Measurements from ENCODE around the gene KYNU.
"Not testable (repeated sequence)": the region's sequence is repeated elsewhere in the genome, so short reads cannot be mapped to it uniquely, and the experiment has no call there.

Gene KYNU

DNA sequence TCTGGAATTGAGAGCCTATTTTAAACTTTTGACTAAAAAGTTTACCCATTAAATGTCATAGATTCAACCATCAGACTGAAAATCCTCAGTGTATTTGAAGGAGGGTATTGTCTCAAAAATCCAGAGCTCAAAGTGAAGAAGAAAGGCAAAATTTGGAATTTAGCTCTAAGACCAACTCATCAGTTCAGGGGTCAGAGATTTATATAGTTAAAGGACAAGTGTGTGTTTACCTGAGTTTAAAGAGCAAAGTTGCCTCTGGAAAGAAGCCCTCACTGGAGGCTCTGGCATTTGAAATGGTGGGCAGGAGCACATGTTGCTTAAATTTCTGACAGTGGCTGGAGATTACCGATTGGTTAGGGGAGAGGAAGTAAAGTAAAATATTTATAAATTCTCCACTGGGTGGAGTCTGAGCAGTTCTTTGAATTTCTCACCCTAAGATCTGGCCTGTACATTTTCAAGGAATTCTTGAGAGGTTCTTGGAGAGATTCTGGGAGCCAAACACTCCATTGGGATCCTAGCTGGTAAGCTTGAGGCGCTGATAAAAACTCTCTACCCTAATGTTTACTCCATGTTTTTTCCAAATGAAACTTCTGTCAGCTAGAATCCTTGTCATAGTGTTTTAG is at the start of gene KYNU:
KYNU (plus strand) TSS at position 449 of the 623 bp plus-strand sequence. CDS start 7,704 bp downstream, outside the sequence.
- DNase-seq, result no peak

DNA sequence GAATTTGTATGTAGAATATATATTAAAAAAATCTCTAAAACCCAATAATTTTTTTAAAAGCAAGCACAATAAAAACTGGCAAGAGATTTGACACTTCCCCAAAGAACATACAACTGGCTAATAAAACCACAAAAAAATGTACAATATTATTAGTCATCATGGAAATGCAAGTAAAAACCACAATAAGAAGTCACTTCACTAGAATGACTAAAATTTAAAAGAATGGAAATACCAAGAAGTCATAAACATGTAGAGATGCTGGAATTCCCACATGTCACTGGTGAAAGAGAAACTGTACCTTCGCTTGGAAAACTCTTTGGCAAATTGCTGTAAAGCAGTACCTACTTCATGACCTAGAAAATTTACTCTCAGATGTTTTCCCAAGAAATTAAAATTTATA is 43.4 kb upstream of the KYNU start:
- DNase-seq, result no peak

DNA sequence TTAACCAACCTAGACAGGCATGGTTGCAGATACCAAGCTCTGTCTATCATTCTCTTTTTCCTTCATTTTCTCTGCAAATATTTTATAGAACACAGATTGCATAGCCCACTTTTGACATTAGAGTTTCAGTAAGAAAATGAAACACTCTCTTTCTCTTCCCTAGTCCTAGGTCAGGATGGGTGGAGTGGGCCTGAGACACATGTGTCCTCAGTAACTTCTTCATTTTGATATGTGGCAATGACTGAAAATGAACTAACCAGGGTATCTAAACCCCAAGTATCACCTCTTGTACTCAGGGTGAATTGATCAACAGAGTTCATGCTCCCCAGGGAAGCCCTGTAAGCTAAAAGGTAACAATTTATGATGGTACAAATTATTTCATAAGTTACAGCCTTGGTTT is 37.0 kb upstream of the KYNU start:
- no peak for DNase-seq

DNA sequence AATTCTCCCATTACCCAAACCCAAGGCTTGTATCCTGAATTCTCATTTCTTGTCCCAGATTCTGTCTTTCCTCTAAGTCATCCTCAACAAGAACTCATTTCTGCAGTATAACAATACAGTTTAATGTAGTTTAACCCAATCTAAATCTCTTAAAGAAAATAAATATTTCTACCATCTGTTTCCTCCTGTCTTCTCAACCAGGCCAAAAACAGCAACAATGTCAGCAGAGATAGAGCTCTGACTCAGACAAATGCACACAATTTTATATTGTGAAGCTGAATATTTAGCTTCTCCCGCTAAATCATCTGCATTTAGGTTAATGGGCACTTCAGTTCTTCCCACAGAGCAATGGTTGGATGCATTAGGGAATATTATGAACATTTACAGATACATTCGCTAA is 35.7 kb upstream of the KYNU start:
- DNase-seq, result no peak

DNA sequence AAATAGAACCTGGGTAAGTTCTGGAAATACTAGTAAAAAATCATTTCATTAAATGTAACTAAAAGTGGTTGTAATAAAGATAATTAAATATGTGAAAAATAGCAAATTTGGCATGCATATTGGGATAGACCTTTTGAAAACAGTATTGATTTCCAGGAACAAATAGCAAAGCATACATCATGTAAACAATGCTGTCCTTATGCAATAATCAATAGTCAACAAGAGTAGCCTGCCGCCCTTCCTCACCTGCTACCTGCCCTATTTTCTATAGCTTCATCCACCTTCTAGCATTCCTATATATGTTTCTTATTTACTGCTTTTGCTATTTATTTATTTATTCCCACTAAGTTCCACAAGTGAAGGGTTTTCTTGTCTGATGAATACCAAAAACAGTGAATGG is 35.1 kb upstream of the KYNU start:
- DNase-seq, result no peak

DNA sequence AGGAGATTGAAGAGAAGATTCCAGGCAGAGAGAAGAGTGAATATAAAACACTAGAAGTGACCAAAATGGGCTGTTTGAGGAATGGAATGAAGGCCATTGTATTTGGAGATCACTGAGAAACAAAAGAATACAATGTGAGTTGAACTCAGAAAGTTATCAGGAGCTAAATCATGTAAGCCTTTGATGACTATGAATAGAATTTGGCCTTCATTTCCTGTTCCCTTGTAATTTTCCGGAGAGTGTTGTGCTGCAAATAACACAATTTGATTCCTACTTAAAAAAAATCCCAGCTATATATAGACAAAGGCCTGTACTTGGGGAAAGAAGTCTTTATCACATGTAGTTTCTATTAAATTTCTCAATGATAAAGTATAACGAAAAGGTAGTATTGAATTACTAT is 33.7 kb upstream of the KYNU start:
- no peak for DNase-seq

DNA sequence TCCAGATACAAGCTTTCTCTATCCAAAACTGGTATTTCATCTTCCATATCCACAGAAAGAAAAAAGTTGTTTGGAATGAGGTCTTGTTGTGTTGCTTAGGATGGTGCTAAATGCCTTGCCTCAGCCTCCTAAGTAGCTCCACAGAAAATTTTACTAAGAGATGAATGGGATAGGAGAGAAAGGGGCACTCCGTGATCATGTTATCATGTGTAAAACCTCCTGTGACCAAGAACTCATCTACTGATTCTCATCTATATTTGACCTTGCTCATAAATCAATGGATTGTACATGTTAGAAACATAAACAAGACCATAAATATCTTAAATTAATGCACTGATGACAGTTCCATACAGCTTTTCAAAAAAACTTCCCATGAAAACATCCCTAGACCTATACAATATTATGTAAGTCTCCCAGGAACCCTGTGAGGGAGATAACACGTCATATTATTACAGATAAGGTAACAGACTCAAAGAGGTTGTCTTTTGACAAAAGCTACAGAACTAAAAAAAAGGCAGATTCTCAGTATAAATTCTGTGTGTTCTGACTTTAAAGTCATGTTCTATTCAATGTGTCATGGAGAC is 29.3 kb upstream of the KYNU start:
- no peak for DNase-seq

DNA sequence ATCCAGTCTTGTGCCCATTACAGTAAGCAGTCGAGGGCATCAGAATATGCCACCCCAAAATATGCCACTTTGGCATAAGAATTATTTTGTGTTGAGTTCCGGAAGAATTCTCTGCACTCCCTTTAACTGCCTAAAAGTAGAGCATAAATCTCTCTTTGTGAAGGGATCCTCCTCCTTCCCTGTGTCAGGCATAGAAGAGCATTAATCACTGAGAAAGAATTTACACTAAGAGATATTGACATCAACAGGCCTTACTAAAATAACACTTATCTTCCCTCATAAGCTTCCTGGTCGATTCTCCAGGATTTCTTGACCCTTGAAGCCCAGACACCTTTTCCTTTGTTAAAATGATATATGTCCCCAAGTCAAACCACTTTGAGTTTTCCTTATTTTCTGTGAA is 27.6 kb upstream of the KYNU start:
- DNase-seq, result no peak

DNA sequence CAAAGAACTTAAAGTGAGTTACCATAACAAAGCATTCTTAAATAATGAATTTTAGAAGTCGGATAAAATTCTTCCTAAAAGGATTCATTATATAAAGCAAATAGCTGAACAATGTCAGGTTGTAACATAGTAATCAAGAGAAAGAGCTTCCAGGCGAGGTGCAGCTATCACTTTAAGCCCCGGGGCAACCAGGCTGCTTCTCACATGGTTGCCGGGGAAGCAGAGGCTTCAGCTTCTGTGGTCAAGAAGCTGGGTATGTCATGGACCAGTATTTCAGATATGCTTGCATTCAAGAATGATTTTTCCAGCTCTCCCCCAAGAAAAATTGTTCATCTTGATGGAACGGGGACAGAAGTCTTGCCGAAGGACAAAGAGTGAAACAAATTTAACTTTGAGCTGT is 23.6 kb upstream of the KYNU start:
- no peak for DNase-seq

DNA sequence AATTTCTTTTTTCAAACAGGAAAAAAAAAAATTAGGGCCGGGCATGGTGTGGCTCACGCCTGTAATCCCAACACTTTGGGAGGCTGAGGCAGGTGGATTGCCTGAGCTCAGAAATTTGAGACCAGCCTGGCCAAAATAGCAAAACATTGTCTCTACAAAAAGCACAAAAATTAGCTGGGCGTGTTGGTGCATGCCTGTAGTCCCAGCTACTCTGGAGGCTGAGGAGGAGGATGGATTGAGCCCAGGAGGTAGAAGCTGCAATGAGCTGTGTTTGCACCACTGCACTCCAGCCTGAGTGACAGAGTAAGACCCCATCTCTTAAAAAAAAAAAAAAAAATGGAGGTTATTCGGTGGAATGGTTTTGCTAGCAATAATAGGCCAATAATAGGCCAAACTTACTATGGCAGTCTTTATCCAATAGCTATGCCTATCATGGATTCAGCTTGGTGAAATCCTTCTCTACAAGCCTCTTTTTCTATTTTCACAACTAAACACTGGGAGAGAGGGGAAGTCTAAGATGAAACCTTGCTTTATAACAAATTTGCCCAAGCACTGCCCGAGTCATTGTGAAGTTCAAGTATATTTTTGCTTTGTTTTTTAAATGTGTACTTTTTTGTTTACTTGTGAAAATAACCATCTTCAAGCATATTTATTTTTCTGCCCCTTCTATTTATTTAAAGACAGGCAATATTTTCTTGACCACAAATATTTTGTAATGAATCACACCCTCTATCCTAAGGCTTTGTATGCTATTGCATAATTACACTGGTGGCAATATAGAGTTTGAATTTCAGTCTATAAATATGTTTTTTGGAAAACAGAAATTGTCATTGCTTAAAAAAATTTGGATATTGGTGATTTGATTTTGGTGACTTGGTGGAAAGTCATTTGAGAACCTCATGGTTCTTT is 20.0 kb upstream of the KYNU start:
- DNase-seq, result no peak

DNA sequence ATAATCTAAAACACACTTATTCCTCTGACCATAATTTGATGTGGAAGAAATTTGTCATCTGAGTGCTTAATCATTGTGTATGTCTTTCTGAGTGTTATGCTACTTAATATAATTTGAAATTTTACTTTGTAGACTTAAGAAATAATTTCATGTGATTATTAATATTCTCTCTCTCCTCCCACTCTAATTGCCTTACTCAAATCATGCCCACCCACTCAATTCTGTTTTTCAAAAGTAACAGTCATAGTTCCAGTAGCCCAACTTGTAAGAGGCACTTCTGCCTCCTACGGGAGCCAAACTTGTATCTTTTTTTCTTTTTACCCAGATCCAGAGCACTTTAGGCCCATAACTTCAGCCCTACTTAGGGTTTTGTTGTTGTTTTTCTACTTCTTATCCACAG is 18.5 kb upstream of the KYNU start:
- no peak for DNase-seq

DNA sequence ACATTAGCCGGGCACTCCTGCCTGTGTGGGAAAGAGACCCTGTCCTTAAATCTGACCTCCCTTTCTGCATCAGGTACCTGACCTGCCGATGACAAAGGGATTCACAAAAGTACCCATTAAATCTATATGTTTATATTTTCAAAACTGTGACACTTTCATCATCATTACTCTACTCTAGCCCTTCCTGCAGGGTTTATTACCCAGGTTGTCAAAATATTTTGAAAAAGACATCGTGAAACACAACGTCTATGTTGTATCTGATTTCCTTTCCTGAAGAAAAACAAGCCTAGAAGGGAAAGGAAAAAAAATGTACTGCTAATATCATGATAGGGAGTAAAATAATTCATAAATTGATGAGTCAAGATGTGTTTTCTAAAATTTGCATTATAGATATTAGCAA is 15.2 kb upstream of the KYNU start:
- DNase-seq, result no peak

DNA sequence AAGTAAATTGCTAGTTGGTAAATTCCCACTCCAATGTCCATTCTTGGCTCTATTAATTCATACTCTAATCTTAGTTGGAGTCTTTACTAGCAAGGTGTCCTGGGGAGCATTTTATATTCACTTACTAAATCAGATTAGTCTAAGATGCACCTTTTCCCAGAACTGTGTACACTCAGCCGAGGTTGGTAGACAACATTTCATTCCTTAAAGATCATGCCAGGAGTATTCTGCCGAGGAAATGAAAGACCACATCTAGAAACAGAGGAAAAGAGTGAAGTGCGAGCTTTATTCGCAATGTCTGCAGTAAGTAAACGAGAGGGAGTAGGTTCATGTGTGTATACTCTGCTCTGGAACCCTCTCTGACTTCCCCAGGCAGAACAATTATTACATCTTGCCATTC is 14.6 kb upstream of the KYNU start:
- no peak for DNase-seq

DNA sequence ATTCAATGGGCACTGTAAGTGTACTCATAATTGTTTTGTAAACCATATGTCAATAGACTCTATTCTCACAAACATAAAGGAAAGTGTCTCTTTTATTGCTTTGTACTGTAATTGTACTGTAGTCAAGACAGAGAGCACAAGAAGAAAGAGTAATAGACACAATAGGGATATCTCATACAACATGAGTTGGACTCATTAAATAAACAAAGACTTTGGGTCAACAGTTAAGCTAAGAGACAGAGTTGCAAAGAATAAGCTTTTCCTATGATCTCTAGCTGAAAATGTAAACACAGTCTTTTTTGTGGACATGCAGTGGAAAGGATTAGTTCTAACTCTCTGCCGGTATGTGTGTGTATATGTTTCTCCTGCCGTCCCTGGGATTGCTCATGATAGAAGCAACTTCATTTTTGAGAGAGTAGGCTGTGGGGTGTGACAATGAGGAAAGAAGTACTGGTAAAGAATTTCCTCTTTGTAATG is 13.9 kb upstream of the KYNU start:
- DNase-seq, result no peak

DNA sequence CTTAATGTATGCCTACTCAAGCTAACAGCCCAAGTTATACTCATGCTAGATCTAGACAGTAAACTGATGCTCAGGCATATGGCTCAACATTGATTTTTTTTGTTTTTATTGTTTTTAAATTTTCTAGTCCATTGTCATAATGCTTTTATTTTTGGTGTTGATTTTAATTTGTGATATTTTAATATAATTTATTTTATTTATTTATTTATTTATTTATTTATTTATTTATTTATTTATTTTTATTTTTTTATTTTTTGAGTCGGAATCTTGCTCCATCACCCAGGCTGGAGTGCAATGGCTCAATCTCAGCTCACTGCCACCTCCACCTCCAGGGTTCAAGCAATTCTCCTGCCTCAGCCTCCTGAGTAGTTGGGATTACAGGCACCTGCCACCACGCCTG is 12.9 kb upstream of the KYNU start:
- not testable (repeated sequence) for DNase-seq

DNA sequence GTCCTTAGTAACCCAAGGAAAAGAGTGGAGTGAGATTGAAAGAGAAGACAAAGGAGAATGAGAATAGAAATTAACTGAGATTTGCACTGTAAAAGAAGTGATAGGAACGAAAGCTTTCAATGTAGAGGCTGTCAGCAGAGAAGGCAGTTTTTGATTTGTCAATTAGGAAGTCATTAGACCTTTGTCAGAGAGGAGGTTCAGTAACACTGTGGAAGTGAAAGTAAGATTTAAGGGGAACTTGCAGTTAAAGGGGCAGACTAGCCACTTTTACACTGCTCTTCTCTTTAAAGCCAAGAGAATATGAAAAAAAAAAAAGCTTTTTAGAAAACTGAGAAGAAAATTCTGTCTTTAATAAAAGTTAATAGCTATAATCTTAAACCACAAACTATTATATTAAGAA is 11.5 kb upstream of the KYNU start:
- DNase-seq, result no peak

DNA sequence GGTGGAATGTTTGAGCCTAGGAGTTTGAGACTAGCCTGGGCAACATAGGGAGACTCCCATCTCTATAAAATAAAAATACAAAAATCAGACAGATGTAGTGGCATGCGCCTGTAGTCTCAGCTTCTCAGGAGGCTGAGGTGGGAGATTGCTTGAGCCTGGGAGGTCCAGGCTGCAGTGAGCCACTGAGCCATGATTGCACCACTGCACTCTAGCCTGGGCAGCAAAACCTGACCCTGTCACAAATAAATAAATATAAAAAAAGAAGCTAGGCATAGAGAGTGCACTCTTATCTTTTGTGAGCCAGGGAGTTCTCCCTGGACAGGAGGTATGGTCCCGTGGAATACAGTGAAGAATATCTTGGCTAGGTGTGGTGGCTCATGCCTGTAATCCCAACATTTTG is 11.0 kb upstream of the KYNU start:
- no peak for DNase-seq

DNA sequence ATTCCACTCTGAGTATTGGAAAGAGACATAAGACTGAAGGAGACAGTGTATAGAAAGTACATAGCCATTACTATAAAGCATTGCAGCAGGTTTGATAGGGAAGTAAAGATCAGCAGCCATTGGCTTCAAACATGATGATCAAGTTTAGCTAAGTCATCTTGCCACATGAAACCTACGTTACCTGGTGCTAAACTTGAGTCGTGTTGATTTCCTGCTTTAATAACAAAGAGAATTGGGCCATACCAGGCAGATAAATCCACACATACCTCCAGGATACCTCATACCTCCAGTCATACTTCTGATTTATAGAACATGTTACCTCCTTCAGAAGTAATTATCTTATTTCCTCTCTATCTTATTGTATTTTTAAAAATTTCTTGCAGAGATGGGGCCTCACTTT is 10.3 kb upstream of the KYNU start:
- no peak for DNase-seq

DNA sequence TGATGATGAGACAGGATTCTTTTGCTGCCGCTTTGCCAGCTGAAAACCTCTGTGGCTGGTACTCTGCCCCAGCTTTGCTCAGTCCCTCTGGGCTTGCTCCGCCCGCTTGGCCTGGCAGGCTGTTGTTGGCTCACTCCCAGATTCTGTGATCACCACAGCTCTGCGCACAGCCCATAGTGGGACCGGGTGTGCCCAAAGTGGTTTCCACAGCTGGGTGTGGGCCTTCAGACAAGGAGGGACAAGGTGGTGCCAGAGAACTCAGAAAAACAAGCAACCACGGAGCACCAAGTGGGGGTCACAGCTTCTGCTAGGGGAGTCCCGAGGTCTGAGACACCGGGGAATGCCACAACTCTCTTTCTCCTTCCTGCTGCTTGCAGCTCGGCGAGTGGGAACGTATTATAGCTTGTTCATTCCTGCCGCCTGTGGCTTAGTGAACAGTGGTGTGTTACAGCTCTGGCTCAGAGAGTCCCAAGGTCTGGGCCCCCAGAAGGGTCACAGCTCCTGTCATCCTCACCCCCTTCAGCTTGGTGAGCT is 9.2 kb upstream of the KYNU start:
- peak in 1 of 2 experiments; percentile 2 for DNase-seq

DNA sequence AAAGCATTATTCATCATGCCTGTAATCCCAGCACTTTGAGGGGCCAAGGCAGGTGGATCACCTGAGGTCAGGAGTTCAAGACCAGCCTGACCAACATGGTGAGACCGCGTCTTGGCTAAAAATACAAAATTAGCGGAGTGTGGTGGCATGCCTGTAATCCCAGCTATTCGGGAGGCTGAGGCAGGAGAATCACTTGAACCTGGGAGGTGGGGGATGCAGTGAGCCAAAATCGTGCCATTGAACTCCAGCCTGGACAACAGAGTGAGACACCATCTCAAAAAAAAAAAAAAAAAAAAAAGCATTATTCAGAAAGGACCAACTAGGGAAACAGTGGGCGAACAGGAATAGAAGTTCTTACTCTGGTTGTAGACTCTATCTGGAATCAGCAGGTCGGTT is 8.4 kb upstream of the KYNU start:
- DNase-seq, result not testable (repeated sequence)

DNA sequence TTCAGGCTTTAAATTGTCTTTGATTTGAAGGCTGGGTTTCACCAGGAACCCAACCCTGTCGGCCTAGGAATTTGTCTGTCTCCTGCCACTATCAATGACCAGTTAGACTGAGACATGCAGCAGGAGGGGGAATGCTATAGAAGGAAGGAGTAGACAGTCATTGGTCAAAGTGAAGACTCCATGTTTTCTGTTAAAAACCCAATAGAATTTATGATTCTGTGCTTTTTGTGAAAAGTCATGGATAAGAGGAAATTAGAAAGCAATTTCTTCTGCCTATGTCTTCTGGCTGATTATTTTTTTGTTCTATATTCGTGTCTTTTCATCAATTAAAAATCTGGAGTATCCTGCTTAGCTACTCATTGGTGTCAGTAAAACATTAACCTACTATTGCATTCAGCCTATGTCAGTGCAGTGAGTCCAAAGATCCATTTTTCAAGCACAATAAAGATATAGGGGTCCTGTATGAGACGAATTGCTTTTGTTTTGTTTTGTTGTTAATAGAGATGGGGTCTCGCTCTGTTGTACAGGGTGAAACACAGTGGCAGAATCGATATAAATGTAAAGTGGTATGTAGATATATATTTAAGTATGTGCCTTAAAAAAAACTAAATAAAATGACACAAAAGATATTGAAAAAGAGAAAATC is 7.9 kb upstream of the KYNU start:
- DNase-seq, result no peak

DNA sequence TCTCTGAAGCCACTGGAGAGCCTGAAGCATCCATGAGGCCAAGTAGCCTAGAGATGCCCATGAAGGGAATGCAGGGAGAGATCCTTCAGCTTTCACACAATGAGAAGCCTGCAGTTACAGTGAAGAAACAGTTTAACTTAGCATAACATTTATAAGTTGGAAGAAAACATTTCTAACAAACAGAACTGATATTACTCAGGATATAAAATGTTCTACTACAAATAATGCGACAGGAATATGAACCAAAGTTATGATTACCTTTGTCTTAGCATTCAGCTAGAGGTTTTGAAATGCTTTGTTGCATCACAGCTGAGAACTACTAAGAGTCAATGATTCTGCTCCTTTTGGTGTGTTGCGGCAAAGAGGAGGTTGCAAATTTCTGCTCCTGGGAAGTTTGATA is 6.9 kb upstream of the KYNU start:
- no peak for DNase-seq

DNA sequence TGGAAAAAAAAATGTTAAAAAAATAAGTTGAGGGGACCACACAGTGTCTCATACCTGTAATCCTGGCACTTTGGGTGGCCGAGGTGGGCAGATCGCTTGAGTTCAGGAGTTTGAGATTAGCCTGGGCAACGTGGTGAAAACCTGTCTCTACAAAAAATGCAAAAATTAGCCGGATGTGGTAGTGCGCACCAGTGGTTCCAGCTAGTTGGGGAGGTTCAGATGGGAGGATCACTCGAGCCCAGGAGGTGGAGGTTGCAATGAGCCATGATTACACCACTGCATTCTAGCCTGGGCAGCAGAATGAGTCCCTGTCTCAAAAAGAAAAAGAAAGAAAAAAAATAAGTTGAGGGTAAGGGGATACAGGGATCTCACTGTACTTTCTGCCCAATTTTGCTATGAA is 6.1 kb upstream of the KYNU start:
- DNase-seq, result no peak
